Kidney glomerular epithelial cell (primary cell): ENCODE results near the gene PPM1L.
"Not testable (repeated sequence)": the region's sequence is repeated elsewhere in the genome, so short reads cannot be mapped to it uniquely, and the experiment has no call there.

ENCODE experiments used
- DNase-seq: peaks from one replicate; lab custom pipeline; 2025; lab: John Stamatoyannopoulos, UW

The PPM1L gene

DNA sequence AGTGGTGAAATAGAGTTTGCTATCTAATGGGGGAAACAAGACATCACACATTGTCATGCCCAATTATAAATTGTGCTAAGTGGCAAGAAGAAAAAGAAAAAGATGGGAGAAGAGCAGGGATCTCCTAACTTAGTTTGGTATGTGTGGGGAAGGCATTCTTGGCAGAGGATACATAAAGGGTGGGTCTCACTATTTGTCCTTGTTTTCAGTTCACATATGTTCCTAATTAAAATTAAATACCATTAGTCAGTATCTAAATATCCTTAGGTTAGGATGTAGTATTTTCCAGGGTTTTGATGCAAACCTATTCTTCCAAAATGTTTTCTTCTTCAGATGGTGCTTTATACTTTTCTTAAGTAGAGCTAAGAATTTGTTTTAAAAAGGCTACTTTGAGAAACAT is 175.4 kb downstream of the PPM1L start:
- no peak for DNase-seq

DNA sequence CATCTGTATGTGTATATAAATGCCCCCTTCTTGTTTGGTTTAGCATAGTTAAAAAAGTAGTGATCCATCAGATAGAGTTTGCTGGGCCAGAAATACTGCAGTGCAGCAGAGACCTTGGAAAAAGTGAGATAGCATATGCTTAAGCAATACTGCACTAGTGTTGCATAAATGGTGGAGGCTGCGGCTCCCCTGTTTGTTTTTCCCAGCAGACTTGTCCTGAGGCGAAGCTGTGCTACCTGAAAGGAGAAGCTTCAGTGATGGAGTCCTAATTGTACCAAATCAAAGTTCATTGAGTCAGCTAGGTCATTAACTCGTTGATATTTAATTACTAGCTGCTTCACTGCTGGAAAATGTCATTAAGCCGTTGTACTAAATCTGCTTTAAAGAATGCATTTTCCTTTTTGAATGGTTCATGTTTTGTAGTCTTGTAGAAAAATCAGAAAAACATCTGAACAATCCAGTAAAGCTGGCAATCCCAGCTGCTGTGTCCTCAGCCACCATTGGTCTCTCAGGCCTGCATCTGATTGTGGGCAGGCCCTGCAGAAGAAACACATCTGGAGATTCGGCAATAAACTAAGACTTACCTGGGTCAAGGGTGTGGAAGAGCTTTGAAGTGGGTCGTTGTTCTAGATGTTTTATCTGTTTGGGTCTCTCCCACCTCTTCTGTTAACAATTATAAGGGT is 179.5 kb downstream of the PPM1L start:
- no peak for DNase-seq

DNA sequence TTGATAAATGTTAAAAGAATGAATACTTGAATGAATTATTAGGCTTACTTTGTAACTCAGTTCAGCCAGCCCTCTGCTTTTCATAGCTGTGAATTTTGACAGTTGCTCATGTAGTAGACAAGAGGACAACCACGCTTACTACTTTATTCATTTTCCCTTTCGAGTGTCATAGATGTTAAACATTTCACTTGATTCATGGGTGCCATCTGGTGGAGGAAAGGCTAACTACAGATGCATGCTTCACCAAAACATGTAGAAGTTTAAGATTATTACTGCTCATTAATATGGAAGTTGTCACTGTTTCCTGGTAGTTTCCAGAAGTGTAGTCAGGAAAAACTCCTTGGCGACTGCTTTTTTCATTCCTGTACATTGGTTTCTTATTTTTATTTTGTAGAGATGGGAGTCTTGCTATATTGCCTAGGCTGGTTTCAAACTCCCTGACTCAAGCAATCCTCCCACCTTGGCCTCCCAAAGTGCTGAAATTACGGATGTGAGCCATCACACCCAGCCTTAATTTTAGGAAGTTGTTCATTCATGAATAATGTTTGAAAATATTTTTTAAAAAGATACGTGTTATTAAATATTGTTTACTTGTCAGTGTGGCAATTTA is 186.0 kb downstream of the PPM1L start:
- DNase-seq = no peak

DNA sequence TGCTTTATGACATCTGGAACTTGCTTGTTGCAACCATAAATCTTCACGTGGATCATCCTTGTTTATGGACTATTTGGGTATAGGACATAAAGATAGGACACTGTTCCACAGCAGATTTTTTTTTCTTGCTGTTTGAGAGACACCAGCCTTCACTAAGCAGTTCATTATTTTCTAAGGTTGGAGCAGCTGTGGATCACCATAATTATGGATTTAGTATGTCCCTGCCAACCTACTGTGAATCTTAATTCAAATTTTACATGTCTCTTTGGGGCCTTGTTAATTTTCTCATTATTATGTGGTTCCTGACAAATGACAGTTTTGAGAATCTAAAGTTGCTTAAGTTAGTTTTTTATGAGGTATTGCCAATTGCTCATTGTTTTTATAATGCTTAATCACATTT is 188.0 kb downstream of the PPM1L start:
- DNase-seq = no peak

DNA sequence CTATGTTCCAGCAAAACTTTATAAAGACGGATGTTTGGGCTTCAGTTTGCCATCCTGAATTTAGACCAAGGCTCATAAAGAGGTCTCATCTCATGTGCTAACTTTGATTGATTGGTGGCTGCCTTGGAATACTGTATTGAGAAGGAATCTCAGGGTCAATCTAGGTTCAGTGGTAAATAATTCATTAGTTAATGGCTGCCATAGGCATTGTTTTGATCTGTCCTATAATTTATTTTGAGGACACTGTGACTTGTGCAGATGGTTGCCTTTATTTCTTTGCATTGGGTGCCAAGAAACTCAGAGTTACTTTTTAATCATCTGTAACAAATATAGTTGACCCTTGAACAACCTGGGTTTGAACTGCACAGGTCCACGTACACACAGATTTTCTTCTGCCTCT is 189.3 kb downstream of the PPM1L start:
- DNase-seq = no peak

DNA sequence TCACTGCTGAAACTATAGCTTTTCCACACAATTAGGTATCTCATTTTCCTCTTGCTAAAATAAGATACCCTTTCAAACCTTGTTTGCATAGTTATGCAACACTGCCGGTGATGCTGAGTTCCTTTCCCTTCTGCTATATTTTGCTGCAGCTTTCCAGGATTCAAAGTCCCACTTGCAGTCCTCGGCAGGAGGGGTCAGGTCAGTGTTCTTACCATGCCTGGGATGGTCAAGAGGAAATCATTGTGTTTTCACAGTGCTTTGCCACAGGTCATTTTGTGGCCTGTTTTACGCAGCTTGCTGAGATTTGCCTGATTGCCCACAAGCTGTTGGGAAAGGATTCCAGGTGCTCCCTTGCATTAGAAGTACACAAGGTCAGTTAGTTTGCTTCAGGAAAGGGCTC is 192.2 kb downstream of the PPM1L start:
- no peak for DNase-seq

- DNase-seq = no peak
Measured at GRCh38 chr3:160949460-160949859, 193.4 kb downstream of the PPM1L start.

- DNase-seq = no peak
Measured at GRCh38 chr3:160950542-160950941, 194.5 kb downstream of the PPM1L start.

GRCh38 chr3:160950954-160951353 is 194.9 kb downstream of the PPM1L start:
- DNase-seq = no peak

DNA sequence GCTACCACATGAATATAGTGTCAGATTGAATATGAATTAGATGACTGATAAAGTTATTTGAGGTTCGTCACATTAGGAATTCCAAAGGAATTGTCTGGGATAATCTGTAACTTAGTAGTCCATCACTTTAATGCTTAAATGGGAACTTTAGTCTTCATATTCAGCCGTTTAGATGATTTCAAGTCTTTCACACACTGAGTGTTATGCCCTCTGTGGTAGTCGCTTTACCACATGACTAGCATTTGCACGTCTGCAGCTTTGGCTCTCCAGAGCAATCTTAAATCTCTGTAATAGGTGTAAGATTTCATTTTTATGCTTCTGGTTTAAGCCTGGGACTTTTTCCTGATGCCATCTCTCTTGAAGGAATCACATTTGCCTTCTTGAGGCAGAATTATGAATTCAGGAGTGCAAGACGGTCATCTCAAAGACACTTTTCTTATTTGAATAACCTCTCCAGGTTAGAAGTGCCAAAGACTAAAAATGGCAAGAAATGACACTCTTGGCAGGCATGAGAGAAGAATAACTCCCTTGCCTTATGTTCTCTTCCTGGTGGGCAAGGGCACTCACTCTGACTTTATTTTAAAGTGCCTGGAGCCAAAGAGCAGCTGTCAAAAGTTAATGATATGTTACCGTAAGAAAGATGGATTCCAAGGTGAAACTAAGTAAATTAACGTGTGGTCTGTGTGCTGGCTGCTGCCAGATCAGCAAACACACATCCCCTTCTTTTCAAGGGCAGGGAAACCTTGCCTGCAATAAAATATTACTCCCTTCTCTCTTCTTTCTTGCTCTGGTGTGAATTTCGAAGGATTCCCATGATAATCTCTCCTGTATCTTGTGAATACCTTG is 195.8 kb downstream of the PPM1L start:
- DNase-seq = no peak

DNA sequence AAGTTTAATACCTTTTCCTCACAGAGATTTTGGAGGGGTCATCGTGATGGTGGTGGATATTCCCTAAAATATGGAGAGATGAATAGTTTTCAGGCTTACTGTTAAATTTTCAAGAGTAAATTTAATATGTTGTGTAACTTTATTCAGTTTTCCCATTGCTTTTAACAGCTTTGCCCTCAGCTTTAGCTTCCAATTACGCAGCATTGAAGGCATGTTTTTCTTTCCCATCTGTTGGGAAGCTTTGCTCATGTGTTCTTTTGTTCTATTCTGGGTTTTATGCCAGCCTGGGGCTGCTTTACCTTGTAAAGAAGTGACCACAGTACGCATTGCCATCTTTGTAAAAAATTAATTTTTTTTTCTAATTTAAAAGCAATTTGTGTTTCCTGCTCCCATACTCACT is 197.7 kb downstream of the PPM1L start:
- no peak for DNase-seq

DNA sequence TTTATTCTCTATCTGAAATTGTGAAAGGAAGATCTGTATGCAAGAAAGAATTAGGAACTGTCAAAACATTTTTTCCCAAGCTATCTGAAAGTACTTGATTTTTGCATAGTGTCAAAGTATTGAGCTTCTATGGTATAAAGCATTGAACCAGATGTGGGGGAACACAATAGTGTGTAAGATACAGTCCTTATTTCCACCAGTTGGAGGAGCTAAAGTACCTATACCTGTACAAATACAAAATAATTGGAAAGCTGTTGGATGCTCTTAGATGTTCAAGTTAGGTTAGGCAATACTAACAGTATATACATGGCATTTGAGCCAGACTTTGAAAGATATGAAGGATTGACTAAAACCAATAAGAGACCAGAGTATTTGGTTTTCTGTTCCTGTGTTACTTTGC is 200.8 kb downstream of the PPM1L start:
- DNase-seq = no peak

DNA sequence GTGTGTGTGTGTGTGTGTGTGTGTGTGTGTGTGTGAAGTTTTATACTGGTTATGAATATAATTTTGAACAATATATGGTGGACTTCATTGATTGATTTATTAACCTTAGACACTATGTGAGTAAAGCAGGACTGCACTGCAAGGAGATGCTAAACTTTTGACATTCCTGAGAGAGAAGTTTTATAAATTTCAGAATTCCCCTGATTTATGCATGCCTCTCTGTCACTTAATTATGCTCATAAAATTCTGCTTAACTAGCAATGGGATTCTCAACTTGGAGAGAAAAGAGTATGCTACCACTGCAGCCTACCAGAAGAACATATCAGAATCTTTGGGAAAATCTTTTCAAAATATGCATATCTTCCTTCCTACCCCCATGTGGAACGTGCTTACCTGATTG is 204.5 kb downstream of the PPM1L start:
- no peak for DNase-seq

- DNase-seq = no peak
Measured at GRCh38 chr3:160963949-160964348, 207.9 kb downstream of the PPM1L start.

- DNase-seq = no peak
Measured at GRCh38 chr3:160968761-160969160, 212.7 kb downstream of the PPM1L start.

GRCh38 chr3:160973067-160973809 is 217.2 kb downstream of the PPM1L start:
- DNase-seq = no peak

GRCh38 chr3:160977773-160978172 is 221.7 kb downstream of the PPM1L start:
- DNase-seq = no peak

- no peak for DNase-seq
Measured at GRCh38 chr3:160980740-160981139, 224.7 kb downstream of the PPM1L start.

DNA sequence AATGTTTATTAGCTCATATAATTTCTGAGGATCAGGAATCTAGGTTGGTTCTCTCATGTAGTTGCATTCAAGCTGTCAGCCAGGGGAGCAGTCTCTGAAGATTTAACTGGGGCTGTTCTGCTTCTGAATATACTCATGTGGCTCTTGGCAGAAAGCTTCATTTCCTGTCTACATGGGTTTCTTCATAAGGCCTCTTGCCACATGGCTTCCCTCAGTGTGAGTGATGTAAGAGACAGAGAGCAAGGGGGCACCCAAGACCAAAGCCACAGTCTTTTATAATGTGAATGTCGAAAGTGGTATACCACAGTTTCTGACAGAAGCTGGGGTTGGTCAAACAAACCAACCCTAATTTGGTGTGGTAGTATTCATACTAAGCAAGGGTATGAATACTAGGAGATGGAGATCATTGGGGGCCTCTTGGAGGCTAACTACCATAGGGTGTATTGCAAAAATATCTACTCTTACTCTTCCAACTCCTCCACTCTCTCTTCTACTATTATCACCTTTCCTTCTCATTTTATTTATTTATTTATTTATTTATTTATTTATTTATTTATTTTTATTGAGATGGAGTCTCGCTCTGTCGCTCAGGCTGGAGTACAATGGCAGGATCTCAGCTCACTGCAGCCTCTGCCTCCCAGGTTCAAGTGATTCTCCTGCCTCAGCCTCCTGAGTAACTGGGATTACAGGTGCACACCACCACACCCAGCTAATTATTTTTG is 225.3 kb downstream of the PPM1L start:
- DNase-seq = no peak

DNA sequence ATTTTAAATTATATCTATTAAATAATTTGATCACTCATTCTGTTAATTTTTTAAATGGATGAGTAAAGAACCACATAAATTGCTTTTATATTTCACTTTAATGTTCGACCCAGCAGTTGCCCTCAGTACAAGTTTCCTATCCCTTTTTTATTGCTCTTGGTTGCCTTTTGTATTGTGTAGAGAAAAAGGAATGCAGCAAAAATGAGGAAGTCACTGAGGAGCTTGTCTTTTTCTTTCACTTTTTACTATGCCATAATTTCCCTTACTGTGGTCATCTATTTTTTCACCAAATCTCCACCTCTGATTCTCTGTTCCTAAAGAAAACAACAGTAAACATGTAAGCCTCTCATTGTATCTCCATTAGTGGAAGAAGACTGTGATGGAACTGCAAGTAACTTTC is 226.5 kb downstream of the PPM1L start:
- DNase-seq = no peak

- not testable (repeated sequence) for DNase-seq
Measured at GRCh38 chr3:160983900-160984299, 227.9 kb downstream of the PPM1L start.

DNA sequence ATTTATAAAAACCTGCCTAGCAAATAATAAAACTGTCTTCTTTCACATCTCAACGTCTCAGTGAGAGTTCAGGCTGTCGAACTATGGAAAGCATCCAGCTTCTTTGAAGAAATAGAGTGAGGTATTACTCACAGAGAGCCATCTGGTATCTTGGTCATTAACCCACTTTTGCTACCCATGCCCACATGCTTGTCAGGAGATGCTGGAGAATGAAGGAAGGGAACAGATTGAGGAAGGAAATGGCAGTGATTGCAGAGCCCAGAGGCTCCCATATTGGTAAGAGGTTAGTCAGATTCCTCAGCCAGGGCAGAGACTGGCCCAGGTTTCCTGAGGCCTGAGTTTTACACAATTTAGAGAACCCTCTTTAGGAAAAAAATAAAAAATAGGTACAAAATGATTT is 230.0 kb downstream of the PPM1L start:
- no peak for DNase-seq
